Measurements from ENCODE around the gene SMAP2.
A peak's percentile ranks its signal among the peaks of the same experiment; 100 is the strongest.

SMAP2 gene

DNA sequence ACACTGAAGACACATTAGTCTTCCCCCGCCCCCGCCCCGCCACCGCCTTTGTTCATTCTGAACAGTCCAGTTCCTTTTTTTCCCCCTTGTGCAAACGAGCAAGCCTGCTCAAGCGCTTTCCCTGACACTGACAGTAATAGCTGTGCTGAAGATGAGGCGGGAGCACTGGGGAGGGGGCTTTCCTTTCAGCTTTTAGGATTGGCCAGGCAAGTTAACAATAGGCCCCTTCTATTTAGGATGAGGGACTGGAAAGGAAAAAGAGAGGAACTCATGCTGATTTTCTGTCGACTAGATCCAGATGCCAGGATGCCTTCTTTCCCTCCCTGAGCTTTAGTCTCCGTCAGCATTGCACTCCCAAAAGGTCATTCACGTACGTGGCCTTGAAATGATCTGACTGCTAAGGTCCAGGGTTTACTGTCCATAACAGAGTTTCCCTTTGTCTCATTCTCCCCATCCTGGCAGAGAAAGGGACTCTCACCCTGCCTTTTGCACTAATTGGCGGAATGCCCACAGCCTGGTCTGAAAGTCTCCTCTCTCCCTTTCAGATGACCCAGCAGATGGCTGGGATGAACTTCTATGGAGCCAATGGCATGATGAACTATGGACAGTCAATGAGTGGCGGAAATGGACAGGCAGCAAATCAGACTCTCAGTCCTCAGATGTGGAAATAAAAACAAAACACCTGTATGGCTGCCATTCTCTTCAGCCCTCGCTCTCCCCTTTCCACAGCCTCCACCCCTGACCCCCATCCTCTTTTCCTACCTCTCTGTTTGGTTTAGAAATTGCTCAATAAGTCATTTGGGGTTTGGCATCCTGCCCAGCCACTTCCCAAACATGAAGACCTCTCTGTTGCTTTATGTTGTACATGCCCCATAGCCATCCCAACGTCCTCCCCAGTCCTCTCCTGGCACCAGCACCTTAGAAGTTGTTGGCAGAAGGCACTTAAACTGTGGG, 48.2 kb downstream of the SMAP2 start:
- DNase-seq (ENCODE audit: low read depth in 2 of 2): no peak

DNA sequence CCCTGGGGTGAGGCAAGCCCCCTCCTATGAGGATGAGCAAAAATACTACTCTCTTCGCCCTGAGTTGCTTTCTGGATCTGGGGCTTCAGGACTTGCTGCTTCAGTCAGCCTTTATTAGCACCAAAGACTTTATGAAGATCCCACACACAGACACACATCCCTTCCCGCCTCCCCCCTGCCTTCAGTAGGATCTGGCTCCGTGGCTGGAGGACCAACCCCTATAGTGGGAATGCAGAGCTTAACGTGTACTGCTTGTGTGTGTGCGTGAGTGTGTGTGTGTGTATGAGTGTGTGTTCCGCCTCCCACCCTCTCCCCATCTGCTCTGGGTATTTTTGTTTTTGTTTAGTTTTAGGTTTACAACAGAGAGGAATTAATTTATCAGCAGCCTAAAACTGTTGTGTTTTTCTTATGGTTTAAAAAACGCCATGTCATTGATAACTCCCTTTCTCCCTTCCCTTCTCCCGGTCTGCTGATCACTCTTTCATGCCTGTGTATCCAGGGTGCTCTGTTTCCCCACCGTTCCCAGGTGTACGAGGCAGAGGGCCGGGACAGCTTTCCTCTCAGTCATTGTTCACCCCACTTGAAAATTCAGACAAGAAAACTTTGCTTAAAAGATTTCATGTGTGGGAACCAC, 49.2 kb downstream of the SMAP2 start:
- no peak for DNase-seq (ENCODE audit: low read depth in 2 of 2)

DNA sequence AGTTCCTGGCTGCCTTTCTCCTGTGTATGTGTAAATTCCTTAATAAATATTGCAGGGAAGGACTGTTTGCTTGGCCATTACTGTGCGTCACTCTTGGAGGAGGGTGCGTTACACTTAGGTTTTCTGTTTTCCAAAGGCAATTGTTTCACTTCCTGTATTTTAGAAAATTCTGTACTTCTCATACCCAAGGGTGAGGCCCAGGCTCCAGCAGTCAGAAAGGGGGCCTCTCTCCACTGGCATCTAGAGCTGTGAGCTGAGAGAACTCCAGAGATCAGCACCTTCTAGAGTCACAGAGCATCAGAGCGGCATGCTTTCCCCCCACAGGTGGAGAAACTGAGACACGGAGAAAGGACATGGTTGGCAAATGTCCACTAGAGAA, 49.7 kb downstream of the SMAP2 start:
- DNase-seq (ENCODE audit: low read depth in 2 of 2): no peak

DNA sequence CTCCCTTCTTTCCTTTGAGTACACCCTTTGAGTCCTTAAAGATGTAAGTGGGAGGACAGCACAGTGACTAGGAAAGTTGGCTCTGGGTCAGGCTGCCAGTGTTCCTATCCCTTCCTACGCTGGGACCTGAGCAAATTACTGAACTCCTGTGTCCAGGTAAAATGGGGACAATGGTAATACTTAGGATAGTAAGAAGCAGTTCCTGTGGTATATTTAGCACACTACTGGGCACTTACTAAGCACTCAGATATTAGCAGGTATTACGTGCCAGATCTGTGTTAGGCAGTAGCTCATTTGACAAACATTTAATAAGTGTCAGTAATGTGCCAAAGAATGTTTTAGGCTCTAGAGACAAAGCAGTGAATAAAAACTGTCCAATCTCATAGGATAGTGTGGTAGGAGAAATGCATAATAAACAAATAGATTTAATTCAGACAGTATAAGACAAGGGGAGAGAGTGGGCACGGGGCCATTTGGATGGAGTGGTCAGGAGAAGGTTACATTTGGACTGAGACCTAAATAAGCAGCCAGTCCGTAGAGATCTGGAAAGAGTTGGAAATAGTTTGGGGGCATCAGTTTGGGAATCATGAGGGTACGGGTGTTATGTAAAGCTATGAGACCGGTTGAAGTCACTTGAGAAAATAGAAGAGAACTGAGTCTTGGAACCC, 50.6 kb downstream of the SMAP2 start:
- DNase-seq (ENCODE audit: low read depth in 2 of 2): no peak

DNA sequence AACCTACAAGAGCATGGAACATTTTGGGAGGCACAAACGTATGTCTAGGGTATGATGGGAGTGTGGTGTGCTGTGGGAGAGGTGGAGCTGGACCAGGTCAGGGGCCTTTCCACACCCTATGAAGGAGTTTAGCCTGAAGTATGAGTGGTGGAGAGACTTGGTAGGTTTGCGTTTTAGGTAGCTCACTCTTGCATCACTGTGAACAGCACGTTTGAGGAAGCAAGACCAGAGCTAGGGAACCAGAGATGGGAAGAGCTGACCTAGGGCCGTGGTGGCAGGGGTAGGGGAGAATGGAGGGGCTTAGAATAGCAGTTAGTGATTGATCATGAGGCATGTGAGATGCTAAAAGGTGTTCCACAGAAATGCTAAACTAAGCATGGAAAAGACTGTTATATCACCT, 51.7 kb downstream of the SMAP2 start:
- DNase-seq (ENCODE audit: low read depth in 2 of 2): no peak

DNA sequence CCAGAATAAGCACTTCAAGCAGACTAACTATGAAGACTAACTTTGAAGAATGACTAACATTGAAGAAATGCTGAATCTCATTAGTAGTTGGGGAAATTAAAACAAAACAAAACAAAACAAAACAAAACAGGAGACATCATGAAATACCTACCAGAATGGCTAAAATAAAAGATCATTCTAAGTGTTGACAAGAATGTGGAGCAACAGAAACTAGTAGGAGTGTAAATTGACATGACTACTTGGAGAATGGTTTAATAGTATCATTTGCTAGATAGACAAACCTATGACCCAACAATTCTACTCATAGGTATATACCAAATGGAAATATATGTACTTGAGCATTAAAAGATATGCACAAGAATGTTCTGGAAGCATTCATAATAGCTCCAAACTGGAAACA, 57.9 kb downstream of the SMAP2 start:
- no peak for DNase-seq (ENCODE audit: low read depth in 2 of 2)

DNA sequence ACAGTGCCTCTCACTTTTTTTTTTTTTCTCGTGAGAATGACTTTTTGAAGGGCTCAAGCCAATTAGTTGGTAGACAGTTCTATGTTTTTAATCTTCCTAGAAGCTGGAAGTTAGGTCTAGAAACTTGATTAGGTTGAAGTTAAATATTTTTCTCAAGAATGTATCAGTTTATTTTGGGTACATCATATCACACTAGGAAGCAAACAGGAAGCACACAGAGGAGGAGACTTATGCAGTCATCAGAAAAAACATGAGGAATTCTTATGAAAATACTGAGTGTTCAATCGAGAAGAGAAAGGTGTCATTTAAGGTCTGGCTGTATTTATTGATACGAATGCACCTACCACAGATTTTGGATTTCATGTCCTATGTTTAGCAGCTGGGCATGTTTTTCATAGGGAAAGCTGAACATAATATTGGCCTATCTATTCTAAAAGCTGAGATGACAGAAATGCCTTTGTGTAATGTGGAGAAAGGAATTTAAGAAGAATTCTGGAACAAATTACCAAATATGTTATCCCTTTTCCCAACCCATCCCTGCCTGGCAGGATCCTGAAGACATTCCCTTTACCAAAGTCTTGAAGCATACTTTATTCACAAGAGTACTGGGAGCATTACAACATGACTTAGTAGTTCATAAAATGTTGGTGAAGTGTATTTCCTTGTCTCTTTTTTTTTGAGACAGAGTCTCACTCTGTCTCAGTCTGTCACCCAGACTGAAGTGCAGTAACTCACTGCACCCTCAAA, 59.3 kb downstream of the SMAP2 start:
- no peak for DNase-seq (ENCODE audit: low read depth in 2 of 2)

DNA sequence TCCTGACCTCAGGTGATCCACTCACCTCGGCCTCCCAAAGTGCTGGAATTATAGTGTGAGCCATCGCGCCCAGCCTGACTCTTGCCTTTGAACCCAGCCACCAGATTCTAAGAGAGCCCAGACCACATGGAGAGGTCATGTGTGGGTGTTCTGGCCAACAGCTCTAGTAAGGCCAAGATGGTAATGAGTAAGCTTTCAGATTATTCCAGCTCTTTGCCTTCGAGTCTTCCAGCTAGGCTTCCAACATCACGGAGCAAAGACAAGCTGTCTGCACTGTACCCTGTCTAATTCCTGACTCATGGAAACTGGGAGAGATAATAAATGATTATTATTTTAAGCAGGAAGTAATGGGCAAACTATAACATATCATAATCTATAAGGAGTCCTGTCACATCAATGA, 61.9 kb downstream of the SMAP2 start:
- DNase-seq (ENCODE audit: low read depth in 2 of 2): no peak

DNA sequence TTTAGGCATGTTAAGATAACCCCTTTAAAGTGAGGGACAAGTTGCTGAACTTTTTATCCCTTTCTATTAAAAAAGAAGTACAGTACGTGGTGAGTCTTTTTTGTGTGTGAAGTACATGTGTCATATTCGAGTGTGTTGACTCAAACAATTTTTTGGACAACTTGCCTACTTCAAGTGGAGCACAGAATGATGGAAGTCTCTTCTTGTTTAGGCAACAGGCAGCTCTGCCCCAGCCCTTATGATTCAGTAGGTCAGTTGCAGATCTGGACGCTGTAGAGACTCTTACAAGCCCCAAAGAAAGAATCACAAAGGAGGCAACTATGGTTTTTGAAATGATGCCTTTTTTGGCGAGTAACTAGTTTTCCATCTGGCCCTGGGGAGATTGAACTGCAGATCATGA, 62.3 kb downstream of the SMAP2 start:
- DNase-seq (ENCODE audit: low read depth in 2 of 2): no peak

DNA sequence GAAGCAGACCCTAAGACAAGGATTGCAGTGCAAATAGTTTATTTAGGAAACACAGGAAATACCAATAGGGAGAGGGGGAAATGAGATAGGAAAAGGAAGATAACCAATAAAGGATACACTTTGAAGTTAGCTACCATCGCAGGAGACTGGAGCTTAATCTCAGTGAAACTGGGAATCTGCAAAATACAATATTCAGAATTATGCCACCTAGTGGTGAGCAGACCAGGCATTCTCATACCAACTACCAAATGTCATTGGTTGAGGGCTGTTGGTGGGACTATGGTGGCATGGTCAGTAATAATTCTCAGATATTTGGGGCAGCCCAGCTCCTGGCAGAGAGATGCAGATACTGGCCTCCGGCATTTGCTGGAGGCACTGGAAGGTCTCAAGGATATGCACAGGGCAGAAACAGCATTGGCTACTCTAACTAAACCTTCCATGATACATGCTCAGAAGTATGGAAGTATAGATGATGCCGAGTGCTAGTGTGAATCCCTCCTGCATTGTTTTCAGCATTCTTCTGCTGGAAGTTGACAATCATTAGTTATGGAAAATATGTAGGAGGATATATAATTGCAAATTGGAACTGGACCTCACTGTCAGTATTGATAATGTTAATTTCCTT, 65.0 kb downstream of the SMAP2 start:
- DNase-seq (ENCODE audit: low read depth in 2 of 2): no peak

DNA sequence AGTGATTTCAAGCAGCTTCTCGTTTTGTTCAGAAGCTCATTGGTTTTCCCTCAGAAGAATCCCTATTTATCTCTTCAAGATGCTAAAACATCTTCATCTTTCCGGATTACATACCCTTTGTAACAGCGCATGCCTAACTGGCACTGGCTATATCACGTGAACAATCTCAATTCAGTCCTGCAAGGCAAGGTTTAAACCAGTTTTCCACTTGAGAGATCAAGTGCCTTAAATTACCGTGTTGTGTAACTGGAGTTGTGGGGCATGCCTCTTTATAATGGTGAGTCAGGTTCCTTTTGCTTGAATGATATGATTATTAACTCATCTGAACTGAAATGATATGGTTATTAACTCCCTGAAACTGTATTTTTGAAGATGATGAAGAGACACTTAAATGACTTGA, 65.7 kb downstream of the SMAP2 start:
- DNase-seq (ENCODE audit: low read depth in 2 of 2): no peak

DNA sequence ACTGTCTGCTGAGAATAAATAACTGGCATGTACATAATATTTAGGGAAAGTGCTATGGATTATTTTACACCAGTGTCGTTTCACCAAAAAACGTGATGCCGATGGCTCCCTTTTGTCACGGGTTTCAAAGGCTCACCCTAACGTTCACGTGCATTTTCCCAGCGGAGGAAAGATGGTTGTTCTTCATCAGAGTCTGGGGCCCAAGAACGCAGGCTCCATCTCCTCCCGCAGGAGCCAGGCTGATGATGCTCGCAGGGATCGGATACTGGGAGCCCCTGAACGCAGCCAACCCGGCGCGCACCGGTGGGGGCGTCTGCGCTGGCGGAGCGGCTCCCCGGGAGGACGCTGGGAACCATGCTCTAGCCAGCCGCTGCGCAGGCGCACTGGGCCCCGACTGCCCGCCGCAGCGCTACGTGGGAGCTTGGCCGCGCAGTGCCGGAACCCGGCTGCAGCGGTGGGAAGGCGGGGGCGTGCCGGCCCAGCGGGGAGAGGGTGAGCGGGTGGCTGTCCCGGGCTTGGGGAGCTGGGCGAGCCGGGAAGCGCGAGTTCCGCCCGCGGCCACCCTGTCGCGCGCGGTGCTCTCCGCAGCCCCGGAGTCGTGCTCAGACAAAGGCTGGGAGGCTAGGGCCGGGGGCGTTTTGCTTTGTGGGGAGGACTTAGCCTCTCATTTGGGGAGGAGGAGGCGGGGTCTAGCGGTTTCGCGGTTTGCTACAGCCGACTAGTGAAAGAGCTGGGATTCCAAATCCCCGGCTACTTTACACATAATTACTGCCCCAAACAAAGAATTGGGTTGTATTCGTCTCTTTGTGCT, 76.4 kb downstream of the SMAP2 start, which contains the start of gene ZFP69B:
Gene ZFP69B (plus strand): TSS at position 793 of the 811 bp plus-strand sequence. CDS start 486 bp downstream, outside the sequence.
- DNase-seq (ENCODE audit: low read depth in 2 of 2): peak; percentile 85 to 89

DNA sequence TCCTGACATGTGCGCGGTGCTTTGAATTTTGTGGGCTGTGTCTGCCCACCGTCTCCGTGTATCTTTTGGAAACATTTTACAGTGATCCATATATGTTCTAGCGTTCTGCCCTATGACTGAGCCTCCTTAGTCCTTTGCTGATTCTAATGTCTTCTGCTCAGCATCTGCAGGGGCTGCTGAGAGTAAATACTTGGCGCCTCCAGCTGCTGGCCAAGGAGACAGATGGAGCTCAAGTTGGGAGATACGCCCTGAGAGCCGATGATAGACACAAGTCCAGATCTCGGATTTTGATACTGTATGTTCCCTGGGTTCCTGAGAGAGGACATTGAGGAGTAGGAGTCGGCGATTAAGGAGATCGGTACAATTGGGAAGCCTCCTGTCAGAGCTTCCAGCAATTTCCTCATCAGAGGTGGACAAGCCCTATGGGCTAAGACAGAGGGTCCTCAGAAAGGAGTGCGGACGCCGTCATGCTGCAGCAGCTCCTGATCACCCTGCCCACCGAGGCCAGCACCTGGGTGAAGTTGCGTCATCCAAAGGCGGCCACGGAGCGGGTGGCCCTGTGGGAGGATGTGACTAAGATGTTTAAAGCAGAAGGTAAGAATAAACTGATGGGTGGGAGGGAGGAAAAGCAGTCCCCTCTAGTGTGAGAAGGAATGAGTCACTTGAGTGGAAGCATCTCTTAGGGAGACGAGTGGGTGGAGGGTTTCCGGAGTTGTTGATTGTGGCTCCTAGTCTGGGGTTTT, 77.1 kb downstream of the SMAP2 start:
- DNase-seq (ENCODE audit: low read depth in 2 of 2): peak; percentile 68 to 73

DNA sequence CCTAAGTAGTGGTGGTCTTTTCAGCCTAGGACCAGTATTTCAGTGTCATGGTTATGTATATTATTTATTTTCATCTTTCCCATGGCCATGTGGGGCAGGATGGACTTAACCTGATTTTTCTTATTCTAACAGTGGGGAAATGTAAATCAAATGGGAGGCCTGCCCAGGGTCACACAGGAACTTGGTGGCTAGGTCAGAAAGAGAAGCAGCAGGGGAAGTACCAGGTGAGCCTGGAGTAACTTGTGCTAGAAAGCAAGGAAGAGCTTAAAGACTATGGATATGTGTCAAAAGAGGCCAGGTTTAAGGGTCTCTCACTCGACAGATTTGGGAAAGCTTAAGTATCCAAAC, 77.7 kb downstream of the SMAP2 start:
- no peak for DNase-seq (ENCODE audit: low read depth in 2 of 2)

DNA sequence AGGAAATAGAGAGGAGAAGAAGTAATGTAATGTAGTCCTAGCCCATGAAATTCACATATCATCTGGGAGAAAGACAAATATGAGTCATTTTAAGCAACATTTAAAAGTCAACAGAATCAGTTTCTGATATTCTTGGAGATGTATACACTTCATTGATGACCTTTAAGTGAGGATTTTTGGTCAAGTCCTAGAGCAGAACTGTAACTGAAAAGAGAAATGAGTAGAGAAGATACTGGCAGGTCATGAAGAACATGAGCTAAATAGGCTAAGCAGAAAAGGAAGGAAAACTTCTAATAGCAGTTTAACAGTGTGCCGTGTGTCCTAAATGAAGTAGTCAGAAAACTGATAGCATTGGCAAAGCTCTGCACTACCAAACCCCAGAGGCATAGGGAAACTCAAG, 81.3 kb downstream of the SMAP2 start:
- no peak for DNase-seq (ENCODE audit: low read depth in 2 of 2)

DNA sequence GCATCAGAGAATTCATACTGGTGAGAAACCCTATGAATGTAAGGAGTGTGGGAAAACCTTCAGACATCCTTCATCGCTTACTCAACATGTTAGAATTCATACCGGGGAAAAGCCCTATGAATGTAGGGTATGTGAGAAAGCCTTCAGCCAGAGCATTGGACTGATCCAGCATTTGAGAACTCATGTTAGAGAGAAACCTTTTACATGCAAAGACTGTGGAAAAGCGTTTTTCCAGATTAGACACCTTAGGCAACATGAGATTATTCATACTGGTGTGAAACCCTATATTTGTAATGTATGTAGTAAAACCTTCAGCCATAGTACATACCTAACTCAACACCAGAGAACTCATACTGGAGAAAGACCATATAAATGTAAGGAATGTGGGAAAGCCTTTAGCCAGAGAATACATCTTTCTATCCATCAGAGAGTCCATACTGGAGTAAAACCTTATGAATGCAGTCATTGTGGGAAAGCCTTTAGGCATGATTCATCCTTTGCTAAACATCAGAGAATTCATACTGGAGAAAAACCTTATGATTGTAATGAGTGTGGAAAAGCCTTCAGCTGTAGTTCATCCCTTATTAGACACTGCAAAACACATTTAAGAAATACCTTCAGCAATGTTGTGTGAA, 89.5 kb downstream of the SMAP2 start:
- DNase-seq (ENCODE audit: low read depth in 2 of 2): no peak

DNA sequence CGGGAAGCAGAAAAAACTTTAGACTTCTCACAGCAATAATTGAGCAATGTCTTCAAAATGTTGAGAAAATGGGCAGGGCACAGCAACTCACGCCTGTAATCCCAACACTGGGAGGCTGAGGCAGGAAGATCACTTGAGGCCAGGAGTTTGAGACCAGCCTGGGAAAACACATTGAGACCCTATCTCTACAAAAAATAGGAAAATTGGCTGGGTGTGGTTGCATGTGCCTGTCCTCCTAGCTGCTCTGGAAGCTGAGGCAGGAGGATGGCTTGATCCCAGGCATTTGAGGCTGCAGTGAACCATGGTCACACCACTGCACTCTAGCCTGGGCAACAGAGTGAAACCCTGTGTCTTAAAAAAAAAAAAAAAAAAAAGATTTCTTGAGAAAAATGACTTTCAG, 95.8 kb downstream of the SMAP2 start:
- DNase-seq (ENCODE audit: low read depth in 2 of 2): no peak
